AG04450 (cell line): ENCODE results near the gene FCGR3A. TPM values are rescaled to one million over a fixed set of nuclear protein-coding genes. Genes with fewer than 3 reads are reported as not detected.
"Not testable (repeated sequence)": the region's sequence is repeated elsewhere in the genome, so short reads cannot be mapped to it uniquely, and the experiment has no call there.

Experiments used
- CTCF ChIA-PET: fragments of 300-600, 350-600 bp; formaldehyde crosslinking; extraction: SDS; loops from one replicate; lab custom pipeline; 2022; ENCODE audit warnings: antibody characterized with exemption, inconsistent platforms; lab: Charles Lee
- POLR2A ChIA-PET: fragments of 350-600 bp; formaldehyde crosslinking; extraction: SDS; loops from one replicate; lab custom pipeline; 2021; ENCODE audit warnings: antibody characterized with exemption, inconsistent platforms; lab: Yijun Ruan, JAX
- DNase-seq: peaks from one replicate; pipeline ENCODE4 v3.0.0-alpha.2; 2011; ENCODE audit warnings: low read depth, low spot score
- H3K27ac ChIP-seq: one replicate; pipeline ENCODE4 v1.5.1; 2012; ENCODE audit warnings: low read depth, low read length, control low read depth
- H3K27me3 ChIP-seq: one replicate; pipeline ENCODE4 v1.6.0; 2012; ENCODE audit warnings: low read length; ENCODE audit not compliant: control insufficient read depth, insufficient read depth
- H3K4me3 ChIP-seq: 2 replicates; pipeline ENCODE4 v1.5.1; 2011; ENCODE audit warnings: mild to moderate bottlenecking, low read depth, low read length, control low read depth
- H3K9me3 ChIP-seq: 2 replicates; pipeline ENCODE4 v1.5.1; 2012; ENCODE audit warnings: low read length; ENCODE audit not compliant: control insufficient read depth, insufficient read depth
- polyA plus RNA-seq: library from polyadenylated mRNA; depleted of rRNA; stranded (reverse); fragments of >200 nt; gene quantifications from 2 replicates; pipeline ENCODE4 v1.2.3, GENCODE V29; 2011
- TF ChIP-seq, protein P1 (sequence below): IDR thresholded peaks from 2 replicates; pipeline ENCODE4 v1.5.1; 2011; ENCODE audit warnings: low read depth, low read length, control low read depth, inconsistent platforms

The FCGR3A gene
- polyA plus RNA-seq, 1 experiment, result not detected

GRCh38 chr1:161539731-161540569 is 9.7 kb downstream of the FCGR3A start:
- POLR2A ChIA-PET, result interaction anchor here (0.6 kb wide), 1 partner anchor 9 kb away, joined by 4 read pairs; no protein-coding TSS in a partner anchor
- TF ChIP-seq, protein P1, sequence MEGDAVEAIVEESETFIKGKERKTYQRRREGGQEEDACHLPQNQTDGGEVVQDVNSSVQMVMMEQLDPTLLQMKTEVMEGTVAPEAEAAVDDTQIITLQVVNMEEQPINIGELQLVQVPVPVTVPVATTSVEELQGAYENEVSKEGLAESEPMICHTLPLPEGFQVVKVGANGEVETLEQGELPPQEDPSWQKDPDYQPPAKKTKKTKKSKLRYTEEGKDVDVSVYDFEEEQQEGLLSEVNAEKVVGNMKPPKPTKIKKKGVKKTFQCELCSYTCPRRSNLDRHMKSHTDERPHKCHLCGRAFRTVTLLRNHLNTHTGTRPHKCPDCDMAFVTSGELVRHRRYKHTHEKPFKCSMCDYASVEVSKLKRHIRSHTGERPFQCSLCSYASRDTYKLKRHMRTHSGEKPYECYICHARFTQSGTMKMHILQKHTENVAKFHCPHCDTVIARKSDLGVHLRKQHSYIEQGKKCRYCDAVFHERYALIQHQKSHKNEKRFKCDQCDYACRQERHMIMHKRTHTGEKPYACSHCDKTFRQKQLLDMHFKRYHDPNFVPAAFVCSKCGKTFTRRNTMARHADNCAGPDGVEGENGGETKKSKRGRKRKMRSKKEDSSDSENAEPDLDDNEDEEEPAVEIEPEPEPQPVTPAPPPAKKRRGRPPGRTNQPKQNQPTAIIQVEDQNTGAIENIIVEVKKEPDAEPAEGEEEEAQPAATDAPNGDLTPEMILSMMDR, result peak; percentile 18
- CTCF ChIA-PET, result interaction anchor here (1.4 kb wide), 1 partner anchor 52 kb away, joined by 7 read pairs; no protein-coding TSS in a partner anchor
- H3K27ac ChIP-seq, result peak overlapping the region; percentile 31
- H3K27me3 ChIP-seq, H3K9me3 ChIP-seq: not testable (repeated sequence)
- peak overlapping the region; percentile 75 for H3K4me3 ChIP-seq
- peak; percentile 63 for DNase-seq

DNA sequence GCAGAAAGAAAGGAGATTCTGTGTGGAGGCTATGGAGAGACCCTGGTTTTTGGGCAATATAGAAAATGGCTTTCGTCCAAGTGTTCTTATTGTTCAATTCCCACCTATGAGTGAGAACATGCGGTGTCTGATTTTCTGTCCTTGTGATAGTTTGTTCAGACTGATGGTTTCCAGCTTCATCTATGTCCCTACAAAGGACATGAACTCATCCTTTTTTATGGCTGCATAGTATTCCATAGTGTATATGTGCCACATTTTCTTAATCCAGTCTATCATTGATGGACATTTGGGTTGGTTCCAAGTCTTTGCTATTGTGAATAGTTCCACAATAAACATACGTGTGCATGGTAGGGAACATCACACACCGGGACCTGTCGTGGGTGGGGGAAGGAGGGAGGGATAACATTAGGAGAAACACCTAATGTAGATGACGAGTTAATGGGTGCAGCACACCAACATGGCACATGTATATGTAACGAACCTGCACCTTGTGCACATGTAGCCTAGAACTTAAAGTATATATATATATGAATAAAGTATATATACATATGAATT is 10.6 kb downstream of the FCGR3A start:
- H3K9me3 ChIP-seq, H3K27me3 ChIP-seq, POLR2A ChIA-PET, H3K4me3 ChIP-seq, DNase-seq, H3K27ac ChIP-seq: not testable (repeated sequence)
- CTCF ChIA-PET, result interaction anchor here (1.4 kb wide), 1 partner anchor 52 kb away, joined by 7 read pairs; no protein-coding TSS in a partner anchor

- POLR2A ChIA-PET, DNase-seq, H3K9me3 ChIP-seq, H3K27me3 ChIP-seq, H3K4me3 ChIP-seq, CTCF ChIA-PET, H3K27ac ChIP-seq: not testable (repeated sequence)
These were observed 12.4 kb downstream of the FCGR3A start for GRCh38 chr1:161537068-161537669.

DNA sequence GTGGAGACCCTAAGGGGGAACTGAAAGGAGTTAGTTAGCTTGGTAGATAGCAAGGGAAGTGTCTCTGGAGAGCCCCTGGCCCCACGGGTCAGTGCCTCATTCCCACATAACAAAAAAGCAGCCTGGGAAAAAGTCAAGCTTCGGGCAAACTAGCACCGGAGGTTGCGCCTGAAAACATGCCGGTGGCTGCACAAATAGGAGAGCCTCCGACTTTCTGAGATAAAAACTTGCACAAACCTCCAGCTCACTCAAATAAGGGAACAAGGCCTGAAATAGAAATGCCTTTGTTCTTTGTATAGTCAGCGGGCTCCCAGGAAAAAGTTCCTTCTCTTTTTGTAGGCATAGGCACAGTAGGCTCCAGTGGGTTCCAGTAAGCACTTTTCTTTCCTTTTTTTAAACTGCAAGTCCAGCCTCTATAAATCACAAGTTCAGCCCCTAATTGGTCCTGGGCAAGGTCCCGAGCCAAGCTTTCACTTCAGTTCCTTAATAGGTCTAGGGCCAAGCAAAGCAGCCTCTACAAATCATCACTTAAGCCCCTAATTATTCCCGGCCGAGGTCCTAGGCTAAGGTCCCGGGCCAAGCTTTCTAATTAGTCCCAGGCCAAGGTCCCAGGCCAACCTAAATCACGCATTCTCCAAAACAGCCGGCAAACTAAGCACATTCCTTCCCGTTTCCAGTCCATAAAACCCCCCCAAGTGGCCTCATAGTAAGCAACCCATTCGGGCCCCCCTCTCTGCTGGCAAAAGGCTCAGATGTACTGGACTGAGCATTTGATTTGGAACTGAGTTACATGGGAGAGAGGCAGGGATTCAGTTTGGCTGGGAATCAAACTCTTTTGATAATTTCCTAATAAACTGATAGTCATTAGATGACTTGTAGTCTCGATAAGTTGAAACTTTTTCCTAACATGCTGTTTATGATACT is 16.7 kb downstream of the FCGR3A start:
- H3K27me3 ChIP-seq, H3K27ac ChIP-seq, POLR2A ChIA-PET, H3K4me3 ChIP-seq, DNase-seq, H3K9me3 ChIP-seq: not testable (repeated sequence)
- CTCF ChIA-PET, result interaction anchor here (1.4 to 2.0 kb wide), 3 partner anchors 46 to 208 kb away, joined by 6 to 11 read pairs (median 8); no protein-coding TSS in a partner anchor

DNA sequence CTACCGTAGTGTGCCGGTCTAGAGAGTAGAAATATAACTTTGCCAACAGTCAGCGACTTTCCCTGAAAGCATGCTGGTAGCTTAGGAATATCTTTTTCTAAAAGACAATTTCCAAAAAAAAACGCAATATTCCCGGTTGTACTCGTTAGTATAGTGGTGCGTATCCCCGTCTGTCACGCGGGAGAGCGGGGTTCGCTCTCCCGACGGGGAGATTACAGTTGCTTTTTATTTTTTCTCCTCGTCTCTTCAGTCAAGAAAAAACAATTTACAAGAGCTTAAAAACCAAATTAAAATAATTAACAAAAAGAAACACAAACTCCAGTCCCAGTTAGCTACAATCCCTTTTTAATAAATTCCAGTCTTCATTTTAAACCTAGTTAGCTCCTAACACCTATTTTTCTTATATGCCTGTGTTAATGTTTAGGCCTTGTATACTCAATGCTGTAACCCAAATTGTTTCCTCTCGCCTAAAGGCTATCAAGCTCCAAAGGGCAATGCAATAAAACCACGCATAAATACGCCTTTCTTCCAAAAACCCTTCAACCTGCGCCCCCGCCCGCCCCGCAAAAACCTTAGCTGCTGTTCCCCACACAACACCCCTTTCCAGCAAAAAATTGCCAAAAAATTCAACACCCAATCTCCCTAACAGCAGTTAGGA is 17.5 kb downstream of the FCGR3A start:
- Histone ChIP-seq H3K4me3 (peak overlapping the region; percentile 67), H3K9me3 (no peaks in the 10 kb centered on the region), H3K27me3 (no peaks in the 10 kb centered on the region), H3K27ac (no peak overlapping the region)
- DNase-seq, result no peak
- ChIA-PET POLR2A (no interaction called here), CTCF (interaction anchor here (1.4 to 2.0 kb wide), 3 partner anchors 45 to 209 kb away, joined by 6 to 11 read pairs (median 8); no protein-coding TSS in a partner anchor)
- TF ChIP-seq, protein P1, result no peak

GRCh38 chr1:161530671-161531641 is 18.7 kb downstream of the FCGR3A start:
- H3K27me3 ChIP-seq, result not testable (repeated sequence)

GRCh38 chr1:161530158-161530557 is 19.5 kb downstream of the FCGR3A start:
- H3K9me3 ChIP-seq, CTCF ChIA-PET, DNase-seq, H3K27me3 ChIP-seq, H3K27ac ChIP-seq: not testable (repeated sequence)
- H3K4me3 ChIP-seq, result peak overlapping the region; percentile 67
- POLR2A ChIA-PET, result interaction anchor here (1.2 to 1.3 kb wide), 2 partner anchors 10 to 219 kb away, joined by 4 to 5 read pairs; partner anchors contain the start of gene DUSP12

More at GRCh38 chr1:161530671-161531641, 18.7 kb downstream of the FCGR3A start:
- CTCF ChIA-PET, result interaction anchor here (1.6 to 2.0 kb wide), 2 partner anchors 44 to 210 kb away, joined by 8 to 11 read pairs; no protein-coding TSS in a partner anchor
- peak overlapping the region; percentile 67 for H3K4me3 ChIP-seq
- H3K9me3 ChIP-seq, result not testable (repeated sequence)
- POLR2A ChIA-PET, result interaction anchor here (1.2 to 1.3 kb wide), 2 partner anchors 9 to 219 kb away, joined by 4 to 5 read pairs; partner anchors contain the start of gene DUSP12
- peak overlapping the region; percentile 77 for H3K27ac ChIP-seq
- DNase-seq, result peak; percentile 93
